Aorta (tissue), 5 donors: Measurements from ENCODE around the gene METTL4. TPM values are rescaled to one million over a fixed set of nuclear protein-coding genes. Genes with fewer than 3 reads are reported as not detected.

ENCODE experiments used
- ATAC-seq: fragments of 200-7000 bp; cut with Tn5 transposase; one replicate; pipeline ENCODE4 v1.9.1; 2022; ENCODE audit warnings: moderate library complexity; ENCODE audit not compliant: low FRiP score
- DNase-seq, 2 donors: peaks; one replicate each; pipeline ENCODE4 v3.0.0-alpha.2; 2020
- H3K27ac ChIP-seq, 2 donors: one replicate each; pipeline ENCODE4 v1.5.1; 2013; ENCODE audit warnings: low read length in 2 of 2, mild to moderate bottlenecking in 2 of 2, moderate library complexity in 2 of 2, control low read depth in 1 of 2, inconsistent platforms in 1 of 2, low read depth in 1 of 2
- H3K27me3 ChIP-seq, 2 donors: one replicate each; pipeline ENCODE4 v1.6.1; 2013; ENCODE audit warnings: control low read depth in 1 of 2, low read length in 1 of 2, mild to moderate bottlenecking in 1 of 2, moderate library complexity in 1 of 2; ENCODE audit not compliant: insufficient read depth in 2 of 2, control insufficient read depth in 1 of 2
- H3K36me3 ChIP-seq, 2 donors: one replicate each; pipeline ENCODE4 v1.6.1; 2013; ENCODE audit warnings: control low read depth in 1 of 2, low read length in 1 of 2, mild to moderate bottlenecking in 1 of 2; ENCODE audit not compliant: insufficient read depth in 2 of 2, control insufficient read depth in 1 of 2
- H3K4me1 ChIP-seq, 2 donors: one replicate each; pipeline ENCODE4 v1.6.1; 2013; ENCODE audit warnings: low read length in 2 of 2, control low read depth in 1 of 2, mild to moderate bottlenecking in 1 of 2, moderate library complexity in 1 of 2; ENCODE audit not compliant: insufficient read depth in 2 of 2, control insufficient read depth in 1 of 2
- H3K4me3 ChIP-seq, 2 donors: one replicate each; pipeline ENCODE4 v1.5.1; 2013; ENCODE audit warnings: low read length in 2 of 2, control low read depth in 1 of 2, mild to moderate bottlenecking in 1 of 2
- H3K9me3 ChIP-seq: one replicate; pipeline ENCODE4 v1.6.1; 2013; ENCODE audit warnings: mild to moderate bottlenecking, low read length; ENCODE audit not compliant: control insufficient read depth
- WGBS, 2 donors: extraction: QIAGEN DNeasy Blood & Tissue Kit; methylation state at CpG; one replicate each; pipeline ENCODE4 v1.1.7; 2013; 5-methylcytosine and 5-hydroxymethylcytosine counted together
- intact Hi-C, 2 donors: fragments of 100-400 bp; cut with DNase I; formaldehyde crosslinking; loops; one replicate each; pipeline versions ENCODE4 v1.14.2 to v1.15.0; 2022
- polyA plus RNA-seq, 2 donors: library from polyadenylated mRNA; stranded (reverse); fragments of 200-250 nt; gene quantifications; one replicate each; pipeline ENCODE4 v1.2.3, GENCODE V29; 2013
- total RNA-seq, 2 donors: library from RNA; stranded (reverse); fragmentation: NEBNext Ultra II Directional; extraction: Animal tissue kit (Norgen Biotek cat#: 25700); gene quantifications; one replicate each; pipeline ENCODE4 v1.2.1, GENCODE V29; 2021
- donor health status: healthy with polysubstance abuse.
- donor health status: Bipolar disorder and iron deficiency.
- donor health status: DM: no; HTN: no; CAD: no.
- donor health status: DM: no; HTN: no; CAD: no.
- donor health status: DM: yes; HTN: yes; CAD: no.

Gene METTL4
- total and polyA plus RNA-seq, 4 donors, result 5.0 to 14.3 (median 9.9) TPM

- Histone ChIP-seq H3K4me1 (no peaks in the 10 kb centered on the region), H3K9me3 (no peaks in the 10 kb centered on the region), H3K36me3 (peaks cover 0 to 2% of the 10 kb centered on the region in 2 donors), H3K27ac (no peak overlapping the region), H3K4me3 (no peak overlapping the region), H3K27me3 (no peaks in the 10 kb centered on the region)
- DNase-seq, result no peak
- intact Hi-C loops, result no loop called here
- no peak for ATAC-seq
- 66 to 79% methylated on average over 4 of the region's 4 CpGs for WGBS, 2 donors
These were observed 49.2 kb downstream of the METTL4 start for GRCh38 chr18:2522112-2522511.

- no peak for DNase-seq
- Histone ChIP-seq H3K4me3 (no peak overlapping the region), H3K4me1 (no peaks in the 10 kb centered on the region), H3K36me3 (no peaks in the 10 kb centered on the region), H3K27me3 (no peaks in the 10 kb centered on the region), H3K9me3 (no peaks in the 10 kb centered on the region), H3K27ac (no peak overlapping the region)
- intact Hi-C loops, result no loop called here
- 74 to 80% methylated on average over 5 of the region's 5 CpGs for WGBS, 2 donors
- ATAC-seq, result no peak
These were observed 52.8 kb downstream of the METTL4 start for GRCh38 chr18:2518473-2518872.

- Histone ChIP-seq H3K27me3 (no peaks in the 10 kb centered on the region), H3K36me3 (no peaks in the 10 kb centered on the region), H3K27ac (no peak overlapping the region), H3K4me1 (no peaks in the 10 kb centered on the region), H3K9me3 (no peaks in the 10 kb centered on the region), H3K4me3 (no peak overlapping the region)
- WGBS, 2 donors, result 84 to 86% methylated on average over 5 of the region's 5 CpGs
- intact Hi-C loops, result no loop called here
- ATAC-seq (no peak), DNase-seq (no peak)
These were observed 55.2 kb downstream of the METTL4 start for GRCh38 chr18:2515908-2516625.

GRCh38 chr18:2515171-2515787, 56.0 kb downstream of the METTL4 start:
- ATAC-seq, result no peak
- WGBS, 2 donors, result 12 to 18% methylated on average over 1 of the region's 1 CpG
- H3K4me3 ChIP-seq, result no peak overlapping the region
- H3K27me3 ChIP-seq, result no peaks in the 10 kb centered on the region
- no peaks in the 10 kb centered on the region for H3K4me1 ChIP-seq
- H3K27ac ChIP-seq, result no peak overlapping the region
- no peaks in the 10 kb centered on the region for H3K9me3 ChIP-seq
- intact Hi-C loops, result no loop called here
- H3K36me3 ChIP-seq, result no peaks in the 10 kb centered on the region
- DNase-seq, result no peak

GRCh38 chr18:2513616-2514015, 57.7 kb downstream of the METTL4 start:
- no peak for ATAC-seq
- intact Hi-C loops, result no loop called here

GRCh38 chr18:2512059-2512458, 59.2 kb downstream of the METTL4 start:
- no peaks in the 10 kb centered on the region for H3K27me3 ChIP-seq
- no peak overlapping the region for H3K4me3 ChIP-seq
- H3K36me3 ChIP-seq, result no peaks in the 10 kb centered on the region
- ATAC-seq (no peak), DNase-seq (no peak)
- no peak overlapping the region for H3K27ac ChIP-seq
- H3K4me1 ChIP-seq, result no peaks in the 10 kb centered on the region
- intact Hi-C loops, result no loop called here
- 90 to 97% methylated on average over 2 of the region's 2 CpGs for WGBS, 2 donors
- H3K9me3 ChIP-seq, result no peaks in the 10 kb centered on the region

More at GRCh38 chr18:2513616-2514015, 57.7 kb downstream of the METTL4 start:
- Histone ChIP-seq H3K27ac (no peak overlapping the region), H3K27me3 (no peaks in the 10 kb centered on the region), H3K4me1 (no peaks in the 10 kb centered on the region), H3K4me3 (no peak overlapping the region), H3K36me3 (no peaks in the 10 kb centered on the region), H3K9me3 (no peaks in the 10 kb centered on the region)
- no peak for DNase-seq
- 50 to 51% methylated on average over 1 of the region's 1 CpG for WGBS, 2 donors

- Histone ChIP-seq H3K4me1 (no peaks in the 10 kb centered on the region), H3K27ac (no peak overlapping the region), H3K4me3 (no peak overlapping the region), H3K27me3 (no peaks in the 10 kb centered on the region), H3K9me3 (no peaks in the 10 kb centered on the region), H3K36me3 (no peaks in the 10 kb centered on the region)
- ATAC-seq (no peak), DNase-seq (no peak)
- 85 to 88% methylated on average over 3 of the region's 3 CpGs for WGBS, 2 donors
- intact Hi-C loops, result no loop called here
These were observed 59.9 kb downstream of the METTL4 start for GRCh38 chr18:2511451-2511850.

GRCh38 chr18:2510416-2510815, 60.9 kb downstream of the METTL4 start:
- H3K4me3 ChIP-seq, result no peak overlapping the region
- H3K9me3 ChIP-seq, result no peaks in the 10 kb centered on the region
- no peaks in the 10 kb centered on the region for H3K4me1 ChIP-seq
- no peaks in the 10 kb centered on the region for H3K27me3 ChIP-seq
- no peaks in the 10 kb centered on the region for H3K36me3 ChIP-seq
- DNase-seq (no peak), ATAC-seq (no peak)
- intact Hi-C loops, result no loop called here
- H3K27ac ChIP-seq, result no peak overlapping the region
- 89 to 92% methylated on average over 6 of the region's 6 CpGs for WGBS, 2 donors

- Histone ChIP-seq H3K27me3 (peaks cover 0 to 2% of the 10 kb centered on the region in 2 donors), H3K36me3 (no peaks in the 10 kb centered on the region), H3K27ac (no peak overlapping the region), H3K4me1 (no peaks in the 10 kb centered on the region), H3K4me3 (no peak overlapping the region), H3K9me3 (no peaks in the 10 kb centered on the region)
- ATAC-seq (no peak), DNase-seq (no peak)
- intact Hi-C loops, result no loop called here
- WGBS, 2 donors, result 86 to 87% methylated on average over 3 of the region's 3 CpGs
These were observed 62.6 kb downstream of the METTL4 start for GRCh38 chr18:2508678-2509077.
